ENCODE data around the gene CAPN2.

- TF ChIP-seq, protein P1, sequence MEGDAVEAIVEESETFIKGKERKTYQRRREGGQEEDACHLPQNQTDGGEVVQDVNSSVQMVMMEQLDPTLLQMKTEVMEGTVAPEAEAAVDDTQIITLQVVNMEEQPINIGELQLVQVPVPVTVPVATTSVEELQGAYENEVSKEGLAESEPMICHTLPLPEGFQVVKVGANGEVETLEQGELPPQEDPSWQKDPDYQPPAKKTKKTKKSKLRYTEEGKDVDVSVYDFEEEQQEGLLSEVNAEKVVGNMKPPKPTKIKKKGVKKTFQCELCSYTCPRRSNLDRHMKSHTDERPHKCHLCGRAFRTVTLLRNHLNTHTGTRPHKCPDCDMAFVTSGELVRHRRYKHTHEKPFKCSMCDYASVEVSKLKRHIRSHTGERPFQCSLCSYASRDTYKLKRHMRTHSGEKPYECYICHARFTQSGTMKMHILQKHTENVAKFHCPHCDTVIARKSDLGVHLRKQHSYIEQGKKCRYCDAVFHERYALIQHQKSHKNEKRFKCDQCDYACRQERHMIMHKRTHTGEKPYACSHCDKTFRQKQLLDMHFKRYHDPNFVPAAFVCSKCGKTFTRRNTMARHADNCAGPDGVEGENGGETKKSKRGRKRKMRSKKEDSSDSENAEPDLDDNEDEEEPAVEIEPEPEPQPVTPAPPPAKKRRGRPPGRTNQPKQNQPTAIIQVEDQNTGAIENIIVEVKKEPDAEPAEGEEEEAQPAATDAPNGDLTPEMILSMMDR (IDR thresholded peaks at IDR 0.05) = no peak
- no peak for TF ChIP-seq EZH2 (IDR thresholded peaks at IDR 0.05; ENCODE audit: borderline replicate concordance, insufficient read depth, low read depth, low read length, poor library complexity, severe bottlenecking)
These were observed 64.6 kb downstream of the CAPN2 start for GRCh38 chr1:223776826-223777454.
